Measurements from ENCODE around the gene TPRG1.

GRCh38 chr3:189122110-189122509 lies 49.7 kb upstream of the TPRG1 start:
- TF ChIP-seq CTCF (IDR thresholded peaks at IDR 0.05): no peak
- no peak for TF ChIP-seq POLR2A (IDR thresholded peaks at IDR 0.05)
- TF ChIP-seq EP300 (IDR thresholded peaks at IDR 0.05; ENCODE audit: low read depth): no peak
- TF ChIP-seq POLR2AphosphoS5 (IDR thresholded peaks at IDR 0.05): no peak
